Kidney (tissue), 14 donors: ENCODE measurements around the gene RERE. TPM values are rescaled to one million over a fixed set of nuclear protein-coding genes. Genes with fewer than 3 reads are reported as not detected.

Source experiments
- DNase-seq, 5 donors: peaks; one replicate each; pipeline ENCODE4 v3.0.0-alpha.2; 2013 to 2020
- FAIRE-seq: peaks from 2 replicates; lab custom pipeline; 2012; peaks lifted over from hg19 to GRCh38; lab: Jason Lieb, UNC
- H3K27ac ChIP-seq, 2 donors: one replicate each; pipeline ENCODE4 v1.7.0; 2013; ENCODE audit warnings: low read depth in 2 of 2, low read length in 2 of 2, inconsistent platforms in 1 of 2
- H3K27me3 ChIP-seq: one replicate; pipeline ENCODE4 v1.7.1; 2013; ENCODE audit warnings: low read length, inconsistent platforms; ENCODE audit not compliant: control insufficient read depth, insufficient read depth
- H3K36me3 ChIP-seq, 3 donors: one replicate each; pipeline versions ENCODE4 v1.7.0 to v1.7.1; 2013; ENCODE audit warnings: low read length in 3 of 3, control low read depth in 1 of 3, inconsistent platforms in 1 of 3; ENCODE audit not compliant: insufficient read depth in 3 of 3, control insufficient read depth in 2 of 3
- H3K4me1 ChIP-seq, 3 donors: one replicate each; pipeline versions ENCODE4 v1.7.0 to v1.7.1; 2013; ENCODE audit warnings: low read length in 3 of 3, inconsistent platforms in 1 of 3, low read depth in 1 of 3; ENCODE audit not compliant: control insufficient read depth in 2 of 3, insufficient read depth in 2 of 3
- H3K4me3 ChIP-seq, 3 donors: one replicate each; pipeline versions ENCODE4 v1.7.0 to v1.8.1; 2013; ENCODE audit warnings: low read length in 3 of 3, control low read depth in 1 of 3, inconsistent platforms in 1 of 3
- H3K9ac ChIP-seq, 3 donors: one replicate each; pipeline versions ENCODE4 v1.7.0 to v1.7.1; 2013; ENCODE audit warnings: low read length in 3 of 3, control low read depth in 1 of 3, inconsistent platforms in 1 of 3
- H3K9me3 ChIP-seq, 3 donors: one replicate each; pipeline versions ENCODE4 v1.7.0 to v1.7.1; 2013; ENCODE audit warnings: low read length in 3 of 3, control low read depth in 1 of 3, inconsistent platforms in 1 of 3; ENCODE audit not compliant: control insufficient read depth in 2 of 3, insufficient read depth in 1 of 3
- CTCF ChIP-seq: IDR thresholded peaks from 3 replicates; pipeline ENCODE4 v1.5.1; 2012; ENCODE audit warnings: mild to moderate bottlenecking, moderate library complexity, borderline replicate concordance; ENCODE audit not compliant: insufficient read depth; ENCODE audit errors: extremely low read depth
- intact Hi-C: fragments of 100-400 bp; cut with DNase I; formaldehyde crosslinking; loops from one replicate; pipeline ENCODE4 v1.11.1; 2022
- polyA plus RNA-seq: library from polyadenylated mRNA; stranded (reverse); fragments of 350-450 nt; fragmentation: Illumina TruSeq; extraction: RNeasy Lipid Tissue Mini Kit (QIAGEN cat#74804); gene quantifications from one replicate; pipeline ENCODE4 v1.2.3, GENCODE V29; 2014; ENCODE audit warnings: low read depth, low replicate concordance; ENCODE audit not compliant: insufficient read depth
- total RNA-seq: library from RNA; stranded (reverse); fragmentation: NEBNext Ultra II Directional; extraction: Animal tissue kit (Norgen Biotek cat#: 25700); gene quantifications from one replicate; pipeline ENCODE4 v1.2.1, GENCODE V29; 2021
- donor health status: control.
- donor health status: control.
- donor health status: control.
- donor health status: control.
- donor health status: control.
- donor health status: DM: yes; HTN: yes; CAD: no.
- donor health status: Normal renal cell carcinoma (clear cell type).

Gene RERE
- total and polyA plus RNA-seq, 2 donors from 2014 or later = 37.2 to 176 TPM

DNA sequence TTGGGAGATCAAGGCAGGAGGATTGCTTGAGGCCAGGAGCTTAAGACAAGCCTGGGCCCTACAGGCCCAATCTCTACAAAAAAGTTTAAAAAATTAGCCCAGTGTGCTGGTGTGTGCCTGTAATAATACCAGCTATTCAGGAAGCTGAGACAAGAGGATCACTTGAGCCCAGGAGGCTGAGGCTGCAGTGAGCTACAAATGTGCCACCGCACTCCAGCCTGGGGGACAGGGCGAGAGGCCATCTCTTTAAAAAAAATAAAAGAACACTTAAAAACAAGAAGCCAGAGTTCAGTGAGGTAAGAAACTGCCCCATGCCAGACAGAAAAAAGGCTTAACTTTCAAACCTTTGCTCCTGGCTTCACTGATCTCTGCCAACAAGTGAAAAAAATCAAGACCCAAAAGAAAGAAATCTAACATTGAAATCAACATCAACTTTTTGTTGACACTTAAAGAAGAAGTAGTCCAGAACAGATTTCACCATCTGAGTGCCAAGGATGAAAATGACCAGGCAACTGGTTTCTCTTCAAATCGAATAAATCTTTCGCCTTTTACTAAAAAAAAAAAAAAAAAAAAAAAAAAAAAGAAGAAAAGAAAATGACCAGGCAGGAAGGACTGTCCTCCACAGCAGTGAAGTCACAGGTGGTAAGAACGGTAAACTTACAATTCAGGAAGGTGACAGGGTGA lies 448.3 kb downstream of the RERE start:
- DNase-seq (peak in 1 of 5 donors; percentile 20), FAIRE-seq (no peak)
- peaks cover 10 to 76% (median 64%) of the 10 kb centered on the region in 3 donors for H3K4me1 ChIP-seq
- H3K27me3 ChIP-seq = no peaks in the 10 kb centered on the region
- peak overlapping the region in 1 of 2 donors; percentile 15 for H3K27ac ChIP-seq
- no peak overlapping the region for H3K4me3 ChIP-seq
- H3K9ac ChIP-seq = no peak overlapping the region
- no peak for TF ChIP-seq CTCF
- H3K9me3 ChIP-seq = no peaks in the 10 kb centered on the region
- intact Hi-C loops = no loop called here
- H3K36me3 ChIP-seq = peaks cover 0 to 18% (median 4%) of the 10 kb centered on the region in 3 donors

GRCh38 chr1:8367571-8368194 lies 449.8 kb downstream of the RERE start:
- Histone ChIP-seq H3K36me3 (peaks cover 0 to 25% (median 9%) of the 10 kb centered on the region in 3 donors), H3K4me1 (peaks cover 7 to 73% (median 59%) of the 10 kb centered on the region in 3 donors), H3K9ac (no peak overlapping the region), H3K27ac (peak overlapping the region; percentile 35 to 70), H3K9me3 (no peaks in the 10 kb centered on the region), H3K4me3 (no peak overlapping the region), H3K27me3 (no peaks in the 10 kb centered on the region)
- intact Hi-C loops = no loop called here
- FAIRE-seq (no peak), DNase-seq (peak in 1 of 5 donors; percentile 40)
- no peak for TF ChIP-seq CTCF

DNA sequence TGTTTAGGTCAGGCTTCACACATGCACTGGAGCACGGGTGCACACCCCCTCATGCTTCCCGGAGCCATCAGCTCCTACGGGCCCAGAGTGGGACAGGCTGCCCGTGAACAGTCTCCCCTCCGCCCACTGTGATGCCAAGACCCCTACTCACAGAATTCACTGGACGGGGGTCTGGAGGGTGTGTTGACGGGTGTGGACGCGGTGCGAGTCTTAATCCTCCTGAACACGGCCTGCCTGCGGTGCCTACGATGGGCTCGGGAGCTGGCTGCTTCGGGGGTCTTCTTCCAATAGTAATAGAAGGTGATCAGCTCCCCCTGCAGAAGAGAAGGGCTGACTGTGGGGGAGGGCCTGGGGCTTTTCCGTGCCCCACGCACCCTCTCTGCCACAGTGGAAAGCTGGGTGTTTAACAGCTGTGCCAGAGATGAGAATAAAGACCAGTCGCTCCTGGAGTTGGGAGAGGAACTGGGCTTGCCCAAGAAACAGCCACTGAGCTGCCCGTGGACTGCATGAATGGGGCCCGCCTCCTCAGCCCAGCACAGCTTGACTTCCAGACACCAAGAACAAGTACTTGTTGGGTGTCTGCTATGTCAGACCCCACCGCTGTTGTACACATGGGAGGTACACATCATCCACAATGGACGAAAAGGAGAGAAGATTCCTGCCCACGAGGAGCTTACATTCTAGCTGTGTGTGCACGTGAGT lies 451.6 kb downstream of the RERE start:
- peak overlapping the region in 1 of 3 donors; percentile 43 for H3K9ac ChIP-seq
- no peaks in the 10 kb centered on the region for H3K27me3 ChIP-seq
- H3K36me3 ChIP-seq = peaks cover 0 to 44% (median 26%) of the 10 kb centered on the region in 3 donors
- peaks cover 7 to 54% (median 40%) of the 10 kb centered on the region in 3 donors for H3K4me1 ChIP-seq
- no peak for FAIRE-seq
- H3K4me3 ChIP-seq = no peak overlapping the region
- intact Hi-C loops = no loop called here
- TF ChIP-seq CTCF = no peak
- no peaks in the 10 kb centered on the region for H3K9me3 ChIP-seq
- no peak for DNase-seq
- no peak overlapping the region for H3K27ac ChIP-seq
